ENCODE data around the gene ANG.

The ANG gene

GRCh38 chr14:20667957-20668356 is 20.6 kb upstream of the ANG start:
- H3K27ac ChIP-seq = no peak overlapping the region
- TF ChIP-seq FOXP2 (optimal IDR thresholded peaks at IDR 0.05; ENCODE audit: control extremely low read depth, extremely low read length, insufficient read depth) (no peak), EZH2 (IDR thresholded peaks at IDR 0.05) (no peak), POLR2AphosphoS5 (IDR thresholded peaks at IDR 0.05; ENCODE audit: borderline replicate concordance, low read depth, low read length) (no peak)
- H3K9me3 ChIP-seq (ENCODE audit: low read depth, low read length) = no peaks in the 10 kb centered on the region
- H3K36me3 ChIP-seq (ENCODE audit: insufficient read depth, low read length) = no peaks in the 10 kb centered on the region
- H3K9ac ChIP-seq (ENCODE audit: insufficient read length) = no peak overlapping the region
- no peak overlapping the region for H3K4me3 ChIP-seq
- DNase-seq (ENCODE audit: low read depth, low spot score) = no peak

GRCh38 chr14:20668969-20669368 is 19.6 kb upstream of the ANG start:
- DNase-seq (ENCODE audit: low read depth, low spot score) = no peak
- H3K4me3 ChIP-seq = no peak overlapping the region
- no peak for TF ChIP-seq EZH2 (IDR thresholded peaks at IDR 0.05)
- no peak for TF ChIP-seq POLR2AphosphoS5 (IDR thresholded peaks at IDR 0.05; ENCODE audit: borderline replicate concordance, low read depth, low read length)
- TF ChIP-seq FOXP2 (optimal IDR thresholded peaks at IDR 0.05; ENCODE audit: control extremely low read depth, extremely low read length, insufficient read depth) = no peak
- H3K36me3 ChIP-seq (ENCODE audit: insufficient read depth, low read length) = no peaks in the 10 kb centered on the region
- no peak overlapping the region for H3K27ac ChIP-seq
- no peak overlapping the region for H3K9ac ChIP-seq (ENCODE audit: insufficient read length)
- no peaks in the 10 kb centered on the region for H3K9me3 ChIP-seq (ENCODE audit: low read depth, low read length)

- TF ChIP-seq FOXP2 (optimal IDR thresholded peaks at IDR 0.05; ENCODE audit: control extremely low read depth, extremely low read length, insufficient read depth) (no peak), POLR2AphosphoS5 (IDR thresholded peaks at IDR 0.05; ENCODE audit: borderline replicate concordance, low read depth, low read length) (no peak), EZH2 (IDR thresholded peaks at IDR 0.05) (no peak)
- no peaks in the 10 kb centered on the region for H3K9me3 ChIP-seq (ENCODE audit: low read depth, low read length)
- H3K4me3 ChIP-seq = no peak overlapping the region
- H3K36me3 ChIP-seq (ENCODE audit: insufficient read depth, low read length) = no peaks in the 10 kb centered on the region
- no peak overlapping the region for H3K27ac ChIP-seq
- DNase-seq (ENCODE audit: low read depth, low spot score) = no peak
- no peak overlapping the region for H3K9ac ChIP-seq (ENCODE audit: insufficient read length)
Measured at GRCh38 chr14:20671597-20672283, 16.8 kb upstream of the ANG start.

- Histone ChIP-seq H3K9me3 (ENCODE audit: low read depth, low read length) (no peaks in the 10 kb centered on the region), H3K9ac (ENCODE audit: insufficient read length) (no peak overlapping the region), H3K4me3 (no peak overlapping the region), H3K27ac (no peak overlapping the region), H3K36me3 (ENCODE audit: insufficient read depth, low read length) (no peaks in the 10 kb centered on the region)
- DNase-seq (ENCODE audit: low read depth, low spot score) = no peak
- TF ChIP-seq POLR2AphosphoS5 (IDR thresholded peaks at IDR 0.05; ENCODE audit: borderline replicate concordance, low read depth, low read length) (no peak), EZH2 (IDR thresholded peaks at IDR 0.05) (no peak), FOXP2 (optimal IDR thresholded peaks at IDR 0.05; ENCODE audit: control extremely low read depth, extremely low read length, insufficient read depth) (no peak)
Measured at GRCh38 chr14:20675669-20676068, 12.9 kb upstream of the ANG start.

- Histone ChIP-seq H3K36me3 (ENCODE audit: insufficient read depth, low read length) (no peaks in the 10 kb centered on the region), H3K9ac (ENCODE audit: insufficient read length) (no peak overlapping the region), H3K9me3 (ENCODE audit: low read depth, low read length) (no peaks in the 10 kb centered on the region), H3K4me3 (no peak overlapping the region), H3K27ac (no peak overlapping the region)
- no peak for TF ChIP-seq FOXP2 (optimal IDR thresholded peaks at IDR 0.05; ENCODE audit: control extremely low read depth, extremely low read length, insufficient read depth)
- TF ChIP-seq EZH2 (IDR thresholded peaks at IDR 0.05) = no peak
- no peak for TF ChIP-seq POLR2AphosphoS5 (IDR thresholded peaks at IDR 0.05; ENCODE audit: borderline replicate concordance, low read depth, low read length)
- no peak for DNase-seq (ENCODE audit: low read depth, low spot score)
Measured at GRCh38 chr14:20676072-20676471, 12.5 kb upstream of the ANG start.

- Histone ChIP-seq H3K9me3 (ENCODE audit: low read depth, low read length) (no peaks in the 10 kb centered on the region), H3K4me3 (peak overlapping the region; percentile 100), H3K36me3 (ENCODE audit: insufficient read depth, low read length) (no peaks in the 10 kb centered on the region), H3K27ac (no peak overlapping the region), H3K9ac (ENCODE audit: insufficient read length) (no peak overlapping the region)
- TF ChIP-seq FOXP2 (optimal IDR thresholded peaks at IDR 0.05; ENCODE audit: control extremely low read depth, extremely low read length, insufficient read depth) (no peak), EZH2 (IDR thresholded peaks at IDR 0.05) (no peak), POLR2AphosphoS5 (IDR thresholded peaks at IDR 0.05; ENCODE audit: borderline replicate concordance, low read depth, low read length) (no peak)
- no peak for DNase-seq (ENCODE audit: low read depth, low spot score)
Measured at GRCh38 chr14:20679907-20680306, 8.7 kb upstream of the ANG start.

- TF ChIP-seq FOXP2 (optimal IDR thresholded peaks at IDR 0.05; ENCODE audit: control extremely low read depth, extremely low read length, insufficient read depth) = no peak
- no peak for TF ChIP-seq POLR2AphosphoS5 (IDR thresholded peaks at IDR 0.05; ENCODE audit: borderline replicate concordance, low read depth, low read length)
- TF ChIP-seq EZH2 (IDR thresholded peaks at IDR 0.05) = no peak
- Histone ChIP-seq H3K9me3 (ENCODE audit: low read depth, low read length) (no peaks in the 10 kb centered on the region), H3K4me3 (peak overlapping the region; percentile 100), H3K36me3 (ENCODE audit: insufficient read depth, low read length) (no peaks in the 10 kb centered on the region), H3K27ac (no peak overlapping the region), H3K9ac (ENCODE audit: insufficient read length) (peak overlapping the region; percentile 77)
- no peak for DNase-seq (ENCODE audit: low read depth, low spot score)
Measured at GRCh38 chr14:20680363-20680762, 8.2 kb upstream of the ANG start.

GRCh38 chr14:20680843-20681347 is 7.7 kb upstream of the ANG start:
- Histone ChIP-seq H3K9ac (ENCODE audit: insufficient read length) (peak overlapping the region; percentile 77), H3K36me3 (ENCODE audit: insufficient read depth, low read length) (no peaks in the 10 kb centered on the region), H3K4me3 (peak overlapping the region; percentile 100), H3K27ac (peak overlapping the region; percentile 99; the same call in 1 of the 2 replicates), H3K9me3 (ENCODE audit: low read depth, low read length) (no peaks in the 10 kb centered on the region)
- TF ChIP-seq POLR2AphosphoS5 (IDR thresholded peaks at IDR 0.05; ENCODE audit: borderline replicate concordance, low read depth, low read length) (no peak), FOXP2 (optimal IDR thresholded peaks at IDR 0.05; ENCODE audit: control extremely low read depth, extremely low read length, insufficient read depth) (no peak), EZH2 (IDR thresholded peaks at IDR 0.05) (no peak)
- no peak for DNase-seq (ENCODE audit: low read depth, low spot score)

Data from SK-N-MC (cell line).